ENCODE measurements around the gene OR10H5.

DNA sequence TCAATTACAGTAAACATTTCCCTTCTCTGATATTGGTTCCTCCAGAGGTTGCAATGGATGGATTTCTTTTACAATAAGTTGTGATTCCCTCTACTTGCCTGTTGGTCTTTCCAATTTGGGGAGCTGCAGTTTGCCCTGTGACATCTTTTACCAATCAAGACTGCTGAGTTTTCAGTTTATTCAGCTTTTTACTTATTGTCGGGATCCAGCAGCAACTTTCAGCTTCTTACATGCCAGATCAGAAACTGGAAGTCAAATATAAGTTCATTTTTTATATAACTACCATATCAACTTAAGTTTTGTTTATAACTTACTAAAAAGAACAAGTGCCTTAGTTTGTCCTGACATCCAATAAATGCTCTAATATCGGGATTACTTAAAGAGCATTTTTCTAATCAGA is 39.2 kb upstream of the OR10H5 start:
- TF ChIP-seq FOXP1 (CRISPR knock-in tag; IDR thresholded peaks at IDR 0.05; ENCODE audit: borderline replicate concordance): no peak
- no peak for TF ChIP-seq ETV6 (CRISPR knock-in tag; IDR thresholded peaks at IDR 0.05)
- TF ChIP-seq FOXK1 (CRISPR knock-in tag; IDR thresholded peaks at IDR 0.05): no peak
- TF ChIP-seq, protein P1, sequence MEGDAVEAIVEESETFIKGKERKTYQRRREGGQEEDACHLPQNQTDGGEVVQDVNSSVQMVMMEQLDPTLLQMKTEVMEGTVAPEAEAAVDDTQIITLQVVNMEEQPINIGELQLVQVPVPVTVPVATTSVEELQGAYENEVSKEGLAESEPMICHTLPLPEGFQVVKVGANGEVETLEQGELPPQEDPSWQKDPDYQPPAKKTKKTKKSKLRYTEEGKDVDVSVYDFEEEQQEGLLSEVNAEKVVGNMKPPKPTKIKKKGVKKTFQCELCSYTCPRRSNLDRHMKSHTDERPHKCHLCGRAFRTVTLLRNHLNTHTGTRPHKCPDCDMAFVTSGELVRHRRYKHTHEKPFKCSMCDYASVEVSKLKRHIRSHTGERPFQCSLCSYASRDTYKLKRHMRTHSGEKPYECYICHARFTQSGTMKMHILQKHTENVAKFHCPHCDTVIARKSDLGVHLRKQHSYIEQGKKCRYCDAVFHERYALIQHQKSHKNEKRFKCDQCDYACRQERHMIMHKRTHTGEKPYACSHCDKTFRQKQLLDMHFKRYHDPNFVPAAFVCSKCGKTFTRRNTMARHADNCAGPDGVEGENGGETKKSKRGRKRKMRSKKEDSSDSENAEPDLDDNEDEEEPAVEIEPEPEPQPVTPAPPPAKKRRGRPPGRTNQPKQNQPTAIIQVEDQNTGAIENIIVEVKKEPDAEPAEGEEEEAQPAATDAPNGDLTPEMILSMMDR (IDR thresholded peaks at IDR 0.05): no peak
- TF ChIP-seq, protein P2, sequence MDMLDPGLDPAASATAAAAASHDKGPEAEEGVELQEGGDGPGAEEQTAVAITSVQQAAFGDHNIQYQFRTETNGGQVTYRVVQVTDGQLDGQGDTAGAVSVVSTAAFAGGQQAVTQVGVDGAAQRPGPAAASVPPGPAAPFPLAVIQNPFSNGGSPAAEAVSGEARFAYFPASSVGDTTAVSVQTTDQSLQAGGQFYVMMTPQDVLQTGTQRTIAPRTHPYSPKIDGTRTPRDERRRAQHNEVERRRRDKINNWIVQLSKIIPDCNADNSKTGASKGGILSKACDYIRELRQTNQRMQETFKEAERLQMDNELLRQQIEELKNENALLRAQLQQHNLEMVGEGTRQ (CRISPR knock-in tag; IDR thresholded peaks at IDR 0.05): no peak
- no peak for TF ChIP-seq ZNF396 (CRISPR knock-in tag; IDR thresholded peaks at IDR 0.05; ENCODE audit: borderline replicate concordance)
- TF ChIP-seq, protein P3, sequence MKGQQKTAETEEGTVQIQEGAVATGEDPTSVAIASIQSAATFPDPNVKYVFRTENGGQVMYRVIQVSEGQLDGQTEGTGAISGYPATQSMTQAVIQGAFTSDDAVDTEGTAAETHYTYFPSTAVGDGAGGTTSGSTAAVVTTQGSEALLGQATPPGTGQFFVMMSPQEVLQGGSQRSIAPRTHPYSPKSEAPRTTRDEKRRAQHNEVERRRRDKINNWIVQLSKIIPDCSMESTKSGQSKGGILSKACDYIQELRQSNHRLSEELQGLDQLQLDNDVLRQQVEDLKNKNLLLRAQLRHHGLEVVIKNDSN (CRISPR knock-in tag; IDR thresholded peaks at IDR 0.05): no peak
